Measurements from ENCODE around the gene NMNAT2. TPM values are rescaled to one million over a fixed set of nuclear protein-coding genes. Genes with fewer than 3 reads are reported as not detected.
"Not testable (repeated sequence)": the region's sequence is repeated elsewhere in the genome, so short reads cannot be mapped to it uniquely, and the experiment has no call there.

NMNAT2 gene
- 1 to 10 TPM in 1 of 2 donors, under 1 TPM in 1; 0.60 to 1.1 TPM for total RNA-seq
- long read RNA-seq, donor 1 = 0 reads
- long read RNA-seq, donor 2, full-length matches to known transcripts = 2 of 3 reads
- long read RNA-seq, donor 2, partial matches to known transcripts = 0 of 3 reads
- long read RNA-seq, donor 2, other reads (novel, unspliced or antisense) = 1 of 3 reads

- DNase-seq (ENCODE audit: low spot score) = no peak
- intact Hi-C loops (cut with DNase I) = no loop called here
Measured at GRCh38 chr1:183417772-183418491, at the start of gene NMNAT2. Gene NMNAT2, minus strand, starts transcription at chr1:183418380. Its CDS starts 113 bp downstream, at chr1:183418267.

DNA sequence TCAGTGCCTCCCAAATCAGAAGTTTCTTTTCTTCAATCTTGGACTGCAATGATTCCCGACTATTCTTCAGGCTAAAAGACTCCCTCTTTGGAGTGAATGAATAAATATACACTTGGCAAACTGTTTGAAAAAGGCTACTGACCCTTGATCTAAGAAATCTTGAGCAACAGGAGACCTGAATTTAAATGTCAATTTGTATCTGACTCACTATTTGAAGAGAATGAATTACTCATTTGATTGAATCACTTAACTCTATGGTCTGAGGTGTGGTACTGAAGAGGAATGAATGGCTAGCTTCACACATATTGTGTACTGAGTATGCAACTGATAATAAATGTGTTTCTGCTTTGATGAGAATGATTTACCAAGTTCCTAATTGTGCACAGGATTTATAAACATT is 49.5 kb upstream of the NMNAT2 start:
- intact Hi-C loops (cut with DNase I) = no loop called here
- no peak for DNase-seq (ENCODE audit: low spot score)

DNA sequence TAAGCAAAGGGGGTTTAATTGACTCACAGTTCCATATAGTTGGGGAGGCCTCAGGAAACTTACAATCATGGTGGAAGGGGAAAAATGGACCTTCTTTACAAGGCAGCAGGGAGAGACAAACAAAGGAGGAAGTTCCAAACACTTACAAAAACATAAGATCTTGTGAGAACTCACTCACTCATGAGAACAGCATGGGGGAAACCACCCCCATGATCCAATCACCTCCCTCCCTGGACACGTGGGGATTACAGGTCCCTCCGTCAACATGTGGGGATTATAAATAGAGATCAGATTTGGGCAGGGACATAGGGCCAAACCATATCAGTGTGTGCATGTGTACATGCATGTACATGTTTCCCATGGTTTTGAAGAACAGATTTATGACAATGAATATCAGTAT is 48.6 kb upstream of the NMNAT2 start:
- DNase-seq (ENCODE audit: low spot score) = no peak
- intact Hi-C loops (cut with DNase I) = no loop called here

GRCh38 chr1:183463566-183463965 is 45.4 kb upstream of the NMNAT2 start:
- DNase-seq (ENCODE audit: low spot score) = no peak
- intact Hi-C loops (cut with DNase I) = no loop called here

- intact Hi-C loops (cut with DNase I) = no loop called here
Measured at GRCh38 chr1:183461350-183461749, 43.2 kb upstream of the NMNAT2 start.

GRCh38 chr1:183460596-183460995 is 42.4 kb upstream of the NMNAT2 start:
- DNase-seq (ENCODE audit: low spot score) = no peak
- intact Hi-C loops (cut with DNase I) = no loop called here

More at GRCh38 chr1:183461350-183461749, 43.2 kb upstream of the NMNAT2 start:
- no peak for DNase-seq (ENCODE audit: low spot score)

DNA sequence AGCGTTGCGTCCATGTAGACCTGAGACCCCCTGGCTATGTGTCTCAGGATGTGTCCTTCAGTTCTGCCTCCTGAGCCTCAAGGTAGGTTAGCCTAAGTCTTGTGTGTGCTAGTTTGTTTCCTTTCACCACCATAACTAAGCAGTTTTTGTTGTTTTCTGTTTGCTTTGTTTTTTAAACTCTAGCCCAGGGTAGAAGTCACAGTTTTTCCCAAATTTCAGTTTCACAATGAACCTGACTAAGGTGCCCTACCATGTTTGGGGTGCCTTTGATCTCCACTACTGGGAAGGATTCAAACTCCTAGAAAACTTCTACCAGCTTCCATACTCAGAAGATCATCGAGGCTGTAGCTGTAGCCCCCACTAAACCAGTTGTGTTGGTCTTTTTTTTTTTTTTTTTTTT is 39.3 kb upstream of the NMNAT2 start:
- DNase-seq (ENCODE audit: low spot score) = no peak
- intact Hi-C loops (cut with DNase I) = no loop called here

GRCh38 chr1:183456826-183457225 is 38.6 kb upstream of the NMNAT2 start:
- intact Hi-C loops (cut with DNase I) = no loop called here
- DNase-seq (ENCODE audit: low spot score) = no peak

- DNase-seq (ENCODE audit: low spot score) = no peak
- intact Hi-C loops (cut with DNase I) = no loop called here
Measured at GRCh38 chr1:183454377-183454776, 36.2 kb upstream of the NMNAT2 start.

- no peak for DNase-seq (ENCODE audit: low spot score)
- intact Hi-C loops (cut with DNase I) = no loop called here
Measured at GRCh38 chr1:183450093-183450492, 31.9 kb upstream of the NMNAT2 start.

DNA sequence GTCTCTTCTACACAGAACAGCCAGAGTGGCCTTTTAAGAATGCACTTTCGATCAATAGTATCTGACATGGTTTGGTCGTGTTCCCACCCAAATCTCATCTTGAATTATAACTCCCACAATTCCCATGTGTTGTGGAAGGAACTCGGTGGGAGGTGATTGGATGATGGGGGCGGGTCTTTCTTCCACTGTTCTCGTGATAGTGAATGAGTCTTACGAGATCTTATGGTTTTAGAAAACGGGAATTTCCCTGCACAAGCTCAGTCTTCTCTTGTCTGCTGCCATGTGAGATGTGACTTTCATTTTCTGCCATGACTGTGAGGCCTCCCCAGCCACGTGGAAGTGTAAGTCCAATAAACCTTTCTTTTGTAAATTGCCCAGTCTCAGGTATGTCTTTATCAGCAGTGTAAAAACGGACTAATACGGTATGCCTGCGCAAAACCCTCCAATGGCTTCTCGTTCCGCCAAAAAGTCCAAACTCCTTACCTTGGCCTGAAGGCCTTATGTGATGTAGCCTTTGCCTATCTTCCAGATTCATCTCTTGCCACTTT is 31.1 kb upstream of the NMNAT2 start:
- intact Hi-C loops (cut with DNase I) = no loop called here
- DNase-seq (ENCODE audit: low spot score) = no peak

GRCh38 chr1:183444243-183444642 is 26.1 kb upstream of the NMNAT2 start:
- DNase-seq (ENCODE audit: low spot score) = no peak
- intact Hi-C loops (cut with DNase I) = no loop called here

DNA sequence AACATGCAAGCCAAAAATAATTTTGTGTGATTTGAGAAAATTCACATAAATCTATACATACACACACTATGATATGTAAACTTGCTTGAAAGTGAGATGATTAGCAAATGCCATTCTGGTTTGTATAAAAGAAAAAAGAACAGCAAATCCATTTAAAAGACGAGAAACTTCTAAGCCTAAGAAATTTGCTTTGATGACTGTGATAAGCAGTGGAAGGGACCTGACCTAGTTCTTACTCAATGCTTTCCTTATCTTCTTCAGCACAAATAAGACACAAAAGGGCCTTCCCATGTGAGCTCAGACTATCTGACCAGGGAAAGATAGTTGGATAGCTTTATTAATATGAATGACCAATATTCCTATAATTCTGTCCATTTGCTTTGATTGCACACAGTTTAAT is 25.3 kb upstream of the NMNAT2 start:
- intact Hi-C loops (cut with DNase I) = no loop called here
- DNase-seq (ENCODE audit: low spot score) = no peak

DNA sequence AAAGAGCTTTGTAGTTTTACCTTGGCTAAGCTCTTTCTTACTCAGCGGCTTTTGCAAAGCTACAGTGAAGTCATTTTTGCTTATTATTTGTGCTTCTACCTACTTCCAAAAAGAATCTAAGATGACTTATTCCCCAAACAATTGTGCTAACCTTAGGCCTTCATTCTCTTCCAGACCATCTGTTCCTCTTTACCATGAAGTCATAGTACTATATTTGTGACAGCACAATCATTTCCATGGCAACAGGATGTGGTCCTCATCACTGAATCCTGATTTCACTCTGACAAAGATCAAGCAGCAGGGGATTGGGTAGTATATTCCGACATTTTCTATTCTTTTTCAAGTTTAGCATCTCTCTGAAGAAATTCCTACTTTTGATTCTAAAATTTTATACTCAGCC is 24.8 kb upstream of the NMNAT2 start:
- no peak for DNase-seq (ENCODE audit: low spot score)
- intact Hi-C loops (cut with DNase I) = no loop called here

- intact Hi-C loops (cut with DNase I) = no loop called here
- no peak for DNase-seq (ENCODE audit: low spot score)
Measured at GRCh38 chr1:183438060-183438459, 19.9 kb upstream of the NMNAT2 start.

DNA sequence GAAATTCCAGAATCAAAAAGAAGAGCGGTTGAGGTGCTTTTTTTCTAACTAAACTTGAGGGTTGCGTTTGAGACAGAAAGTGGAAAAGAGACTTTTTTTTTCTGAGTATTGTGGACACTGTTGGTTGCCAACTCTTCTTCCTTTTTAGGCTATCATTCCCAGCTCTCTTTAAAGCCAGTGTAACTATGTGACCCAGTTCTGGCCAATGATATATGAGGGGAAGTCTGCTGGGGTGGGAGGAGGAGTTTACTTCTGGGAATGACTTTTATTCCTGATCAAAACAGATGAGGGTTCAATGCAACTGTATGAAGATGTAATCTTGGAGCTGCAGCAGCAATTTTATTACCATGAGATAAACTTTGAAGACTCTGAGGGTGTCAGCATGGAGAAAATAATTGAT is 17.3 kb upstream of the NMNAT2 start:
- intact Hi-C loops (cut with DNase I) = no loop called here

DNA sequence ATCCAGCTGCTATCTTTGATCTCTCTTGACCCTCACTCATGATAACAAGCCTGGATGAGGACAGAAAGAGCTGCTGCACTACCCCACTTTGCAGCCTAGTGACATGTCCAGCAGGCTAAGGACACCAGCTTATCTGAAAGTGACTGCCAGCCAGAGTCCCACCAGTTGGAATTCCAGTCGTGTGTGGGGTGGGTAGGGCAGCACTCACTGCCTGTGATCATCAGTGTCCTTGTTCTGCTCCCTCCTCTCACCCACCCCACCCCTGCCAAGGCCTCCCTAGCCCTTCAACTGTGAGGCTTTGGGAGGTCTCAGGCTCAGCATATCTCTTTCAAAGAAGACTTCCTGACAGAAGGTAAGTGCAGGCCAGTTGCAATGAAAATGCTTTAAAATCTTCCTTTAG is 15.5 kb upstream of the NMNAT2 start:
- no peak for DNase-seq (ENCODE audit: low spot score)
- intact Hi-C loops (cut with DNase I) = no loop called here

More for the DNA sequence above, 17.3 kb upstream of the NMNAT2 start:
- no peak for DNase-seq (ENCODE audit: low spot score)

DNA sequence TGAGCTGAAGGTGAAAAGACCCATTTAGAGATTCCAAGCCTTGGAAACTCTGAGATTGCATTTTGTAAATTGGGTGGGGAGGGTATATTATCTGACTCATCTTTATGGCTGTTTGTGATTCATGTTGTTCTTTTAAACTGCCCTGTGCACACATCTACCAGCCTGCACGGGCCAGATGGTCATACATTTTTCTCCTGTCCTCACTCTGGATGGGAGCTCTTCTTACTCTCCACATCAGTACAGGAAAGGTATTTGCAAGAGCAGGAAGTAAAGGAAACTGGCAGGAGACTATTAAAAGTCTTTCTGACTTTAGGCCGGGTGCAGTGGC is 14.3 kb upstream of the NMNAT2 start:
- no peak for DNase-seq (ENCODE audit: low spot score)
- intact Hi-C loops (cut with DNase I) = no loop called here

DNA sequence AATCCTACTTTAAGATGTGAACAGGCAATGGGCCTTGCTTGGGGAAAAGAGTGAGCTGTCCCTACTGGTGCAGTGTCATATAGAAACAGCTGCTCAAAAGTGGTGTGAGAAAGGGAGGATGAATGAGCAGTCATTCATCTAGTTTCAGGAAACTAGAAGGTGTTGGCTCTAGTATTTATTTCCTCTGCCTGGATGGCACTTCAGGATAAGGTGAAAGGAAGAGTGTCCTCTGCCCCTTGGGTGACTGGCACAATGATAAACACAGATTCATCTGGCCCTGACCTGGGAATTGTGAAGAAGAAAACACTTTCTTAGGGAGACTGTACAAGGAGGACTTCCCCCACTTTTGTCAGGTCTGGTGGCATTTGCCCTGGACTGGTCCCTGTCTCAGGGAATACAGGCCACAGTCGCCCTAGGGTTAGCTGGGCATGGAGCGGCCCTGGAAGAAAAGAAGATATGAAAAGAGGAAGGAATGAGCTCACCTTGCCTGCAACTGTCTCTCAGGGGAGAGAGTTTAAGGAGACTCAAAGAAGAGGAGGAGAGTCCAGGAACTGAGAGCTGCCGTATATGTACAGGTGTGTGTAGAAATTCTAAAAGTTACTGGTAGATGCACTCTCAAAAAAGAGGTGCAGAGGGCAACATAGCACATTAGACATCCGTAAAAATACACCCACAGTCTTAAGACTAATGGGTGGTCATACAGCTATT is 13.8 kb upstream of the NMNAT2 start:
- intact Hi-C loops (cut with DNase I) = no loop called here
- DNase-seq (ENCODE audit: low spot score) = no peak

GRCh38 chr1:183427591-183427990 is 9.4 kb upstream of the NMNAT2 start:
- DNase-seq (ENCODE audit: low spot score); intact Hi-C loops (cut with DNase I): not testable (repeated sequence)

GRCh38 chr1:183424691-183425090 is 6.5 kb upstream of the NMNAT2 start:
- DNase-seq (ENCODE audit: low spot score) = no peak
- intact Hi-C loops (cut with DNase I) = no loop called here
